Neural progenitor cell (in vitro differentiated cells): Measurements from ENCODE around the gene STAMBPL1. TPM values are rescaled to one million over a fixed set of nuclear protein-coding genes. Genes with fewer than 3 reads are reported as not detected.

ENCODE experiments used
- DNase-seq: peaks from one replicate; pipeline ENCODE4 v3.0.0-alpha.2; 2016; ENCODE audit warnings: low spot score
- H2AFZ ChIP-seq: fragments of 200-600 bp; sonication (generic); replicated peaks from 2 replicates; pipeline ENCODE4 v1.6.1; 2016; ENCODE audit warnings: antibody characterized with exemption
- H3F3A ChIP-seq: fragments of 200-600 bp; sonication (generic); 2 replicates; pipeline ENCODE4 v1.6.1; 2016; ENCODE audit warnings: antibody characterized with exemption, low read depth
- H3K27ac ChIP-seq: fragments of 200-600 bp; sonication (generic); 2 replicates; pipeline ENCODE4 v1.5.1; 2016; ENCODE audit warnings: mild to moderate bottlenecking
- H3K27me3 ChIP-seq: fragments of 200-600 bp; sonication (generic); 2 replicates; pipeline ENCODE4 v1.6.1; 2016; ENCODE audit warnings: mild to moderate bottlenecking, moderate library complexity
- H3K36me3 ChIP-seq: fragments of 200-600 bp; sonication (generic); 2 replicates; pipeline ENCODE4 v1.5.1; 2016
- H3K4me1 ChIP-seq: fragments of 200-600 bp; sonication (generic); 2 replicates; pipeline ENCODE4 v1.6.1; 2016; ENCODE audit warnings: mixed run types
- H3K4me2 ChIP-seq: fragments of 200-600 bp; sonication (generic); 2 replicates; pipeline ENCODE4 v1.6.1; 2016
- H3K4me3 ChIP-seq: fragments of 200-600 bp; sonication (generic); 2 replicates; pipeline ENCODE4 v1.5.1; 2016
- H3K79me2 ChIP-seq: fragments of 200-600 bp; sonication (generic); 2 replicates; pipeline ENCODE4 v1.6.1; 2016; ENCODE audit warnings: low read depth
- H3K9ac ChIP-seq: fragments of 200-600 bp; sonication (generic); 2 replicates; pipeline ENCODE4 v1.6.1; 2016
- H3K9me3 ChIP-seq: fragments of 200-600 bp; sonication (generic); 2 replicates; pipeline ENCODE4 v1.5.1; 2016; ENCODE audit warnings: low read depth
- H4K20me1 ChIP-seq: fragments of 200-600 bp; sonication (generic); 2 replicates; pipeline ENCODE4 v1.6.1; 2016; ENCODE audit warnings: low read depth
- H3K27ac Mint-ChIP-seq: 3 replicates; pipeline ENCODE4 v1.8.0; 2021; ENCODE audit warnings: mixed read lengths
- H3K27me3 Mint-ChIP-seq: 2 replicates; pipeline ENCODE4 v1.8.0; 2022; ENCODE audit warnings: low read depth, mild to moderate bottlenecking, inconsistent platforms, moderate library complexity, mixed read lengths; ENCODE audit not compliant: insufficient read depth
- H3K36me3 Mint-ChIP-seq: 3 replicates; pipeline ENCODE4 v1.8.0; 2021; ENCODE audit warnings: mixed read lengths
- H3K4me1 Mint-ChIP-seq: 3 replicates; pipeline ENCODE4 v1.8.0; 2021; ENCODE audit warnings: mixed read lengths
- H3K4me3 Mint-ChIP-seq: 3 replicates; pipeline ENCODE4 v1.8.0; 2021; ENCODE audit warnings: mild to moderate bottlenecking, moderate library complexity, mixed read lengths
- H3K9me3 Mint-ChIP-seq: 3 replicates; pipeline ENCODE4 v1.8.0; 2020; ENCODE audit warnings: mixed read lengths
- CTCF ChIP-seq: fragments of 200-600 bp; sonication (generic); IDR thresholded peaks from 2 replicates; pipeline ENCODE4 v1.5.1; 2017; ENCODE audit warnings: antibody characterized with exemption, mild to moderate bottlenecking
- EZH2 ChIP-seq: fragments of 200-600 bp; sonication (generic); IDR thresholded peaks from 2 replicates; pipeline ENCODE4 v1.6.1; 2017; ENCODE audit warnings: antibody characterized with exemption, mild to moderate bottlenecking, moderate library complexity
- EZH2phosphoT487 ChIP-seq: fragments of 200-600 bp; sonication (generic); IDR thresholded peaks from 2 replicates; pipeline ENCODE4 v1.6.1; 2017; ENCODE audit warnings: antibody characterized with exemption
- total RNA-seq: library from RNA; depleted of rRNA; stranded (reverse); fragments of >200 nt; gene quantifications from 2 replicates; pipeline ENCODE4 v1.2.3, GENCODE V29; 2015; ENCODE audit warnings: low replicate concordance

Gene STAMBPL1
- total RNA-seq, 1 donor from 2014 or later: 1.9 TPM

DNA sequence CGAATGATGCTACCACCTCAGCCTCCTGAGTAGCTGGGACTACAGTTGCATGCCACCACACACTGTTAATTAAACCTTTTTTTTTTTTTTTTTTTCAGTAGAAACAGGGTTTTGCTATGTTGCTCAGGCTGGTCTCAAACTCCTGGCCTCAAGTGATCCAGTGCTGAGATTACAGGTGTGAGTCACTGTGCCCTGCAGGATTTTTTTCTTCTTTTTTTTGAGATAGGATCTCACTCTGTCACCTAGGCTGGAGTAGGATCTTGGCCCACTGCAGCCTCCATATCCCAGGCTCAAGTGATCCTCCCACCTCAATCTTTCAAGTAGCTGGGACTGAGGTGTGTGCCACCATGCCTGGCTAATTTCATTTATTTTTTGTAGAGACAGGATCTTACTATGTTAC, 66.2 kb downstream of the STAMBPL1 start:
- peaks cover 22% of the 10 kb centered on the region for H3K4me1 ChIP-seq
- no peaks in the 10 kb centered on the region for H3K27me3 ChIP-seq
- no peaks in the 10 kb centered on the region for H3K36me3 ChIP-seq
- no peaks in the 10 kb centered on the region for H3K79me2 ChIP-seq
- no peak overlapping the region for H2AFZ ChIP-seq
- H3K4me1 Mint-ChIP-seq: peaks cover 10% of the 10 kb centered on the region
- H3F3A ChIP-seq: peaks cover 9% of the 10 kb centered on the region
- H3K27me3 Mint-ChIP-seq: peaks cover 8% of the 10 kb centered on the region
- H4K20me1 ChIP-seq: no peaks in the 10 kb centered on the region
- H3K27ac ChIP-seq: no peak overlapping the region
- no peak overlapping the region for H3K27ac Mint-ChIP-seq
- no peak overlapping the region for H3K9ac ChIP-seq
- no peaks in the 10 kb centered on the region for H3K9me3 ChIP-seq
- TF ChIP-seq EZH2phosphoT487: no peak
- TF ChIP-seq EZH2: no peak
- no peak for TF ChIP-seq CTCF
- no peak overlapping the region for H3K4me3 Mint-ChIP-seq
- no peaks in the 10 kb centered on the region for H3K36me3 Mint-ChIP-seq
- no peak for DNase-seq
- H3K4me3 ChIP-seq: no peak overlapping the region
- no peak overlapping the region for H3K4me2 ChIP-seq
- H3K9me3 Mint-ChIP-seq: no peaks in the 10 kb centered on the region

- H2AFZ ChIP-seq: no peak overlapping the region
- H3K9me3 ChIP-seq: no peaks in the 10 kb centered on the region
- Mint-ChIP-seq H3K9me3 (no peaks in the 10 kb centered on the region), H3K36me3 (no peaks in the 10 kb centered on the region), H3K27ac (no peak overlapping the region), H3K4me1 (peaks cover 19% of the 10 kb centered on the region), H3K4me3 (no peak overlapping the region), H3K27me3 (peaks cover 8% of the 10 kb centered on the region)
- no peaks in the 10 kb centered on the region for H4K20me1 ChIP-seq
- no peak overlapping the region for H3K9ac ChIP-seq
- H3K27ac ChIP-seq: no peak overlapping the region
- DNase-seq: no peak
- TF ChIP-seq CTCF (no peak), EZH2 (no peak), EZH2phosphoT487 (no peak)
- no peaks in the 10 kb centered on the region for H3K27me3 ChIP-seq
- no peak overlapping the region for H3K4me3 ChIP-seq
- no peaks in the 10 kb centered on the region for H3K79me2 ChIP-seq
- H3K36me3 ChIP-seq: no peaks in the 10 kb centered on the region
- H3F3A ChIP-seq: peaks cover 17% of the 10 kb centered on the region
- H3K4me2 ChIP-seq: no peak overlapping the region
- H3K4me1 ChIP-seq: peaks cover 31% of the 10 kb centered on the region
These were observed 67.0 kb downstream of the STAMBPL1 start for GRCh38 chr10:88946965-88947590.

GRCh38 chr10:88949051-88949450, 69.0 kb downstream of the STAMBPL1 start:
- Histone ChIP-seq H3K36me3 (no peaks in the 10 kb centered on the region), H3K27me3 (no peaks in the 10 kb centered on the region), H2AFZ (no peak overlapping the region), H3K4me2 (no peak overlapping the region), H3K79me2 (no peaks in the 10 kb centered on the region), H3K9ac (no peak overlapping the region), H3K9me3 (no peaks in the 10 kb centered on the region), H3K27ac (no peak overlapping the region), H3K4me1 (peaks cover 39% of the 10 kb centered on the region), H3F3A (peaks cover 20% of the 10 kb centered on the region), H4K20me1 (no peaks in the 10 kb centered on the region), H3K4me3 (no peak overlapping the region)
- Mint-ChIP-seq H3K27me3 (peaks cover 8% of the 10 kb centered on the region), H3K9me3 (no peaks in the 10 kb centered on the region), H3K4me1 (peaks cover 23% of the 10 kb centered on the region), H3K36me3 (no peaks in the 10 kb centered on the region), H3K27ac (no peak overlapping the region), H3K4me3 (no peak overlapping the region)
- no peak for DNase-seq
- no peak for TF ChIP-seq EZH2phosphoT487
- TF ChIP-seq CTCF: no peak
- no peak for TF ChIP-seq EZH2
